K562 (cell line): Measurements from ENCODE around the gene KRTAP5-6. TPM values are rescaled to one million over a fixed set of nuclear protein-coding genes. Genes with fewer than 3 reads are reported as not detected.

ENCODE experiments used
- ATAC-seq: fragments of 200-7000 bp; cut with Tn5 transposase; 3 replicates; pipeline ENCODE4 v1.9.1; 2020; ENCODE audit warnings: moderate library complexity
- BruUV-seq: library from RNA; stranded (reverse); fragments of 400-500 nt; replicated peaks from 2 replicates; lab custom pipeline; 2021; lab: Mats Ljungman, UMichigan
- CTCF ChIA-PET: fragments of 300-600 bp; formaldehyde crosslinking; extraction: SDS; loops from one replicate; lab custom pipeline; 2021; ENCODE audit warnings: low intra/inter-chr PET ratio; lab: Yijun Ruan, JAX
- POLR2A ChIA-PET: fragments of 300-600, 350-650 bp; sonication (Branson Sonifier 250); formaldehyde crosslinking; extraction: SDS; loops from one replicate; lab custom pipeline; 2021; ENCODE audit warnings: antibody characterized with exemption, inconsistent platforms; lab: Yijun Ruan, JAX
- DNase-seq, 4 experiments: peaks; one replicate each; pipeline versions ENCODE4 v3.0.0 to v3.0.0-alpha.2; 2011 to 2018; ENCODE audit warnings: low spot score in 3 of 4, mixed read lengths in 3 of 4; ENCODE audit errors: extremely low read depth in 1 of 4
- FAIRE-seq: peaks from 2 replicates; lab custom pipeline; 2011; peaks lifted over from hg19 to GRCh38; lab: Jason Lieb, UNC
- H2AFZ ChIP-seq: 2 replicates; pipeline ENCODE4 v1.6.0; 2011; ENCODE audit warnings: low read depth, low read length, control low read depth, inconsistent platforms
- H3K27ac ChIP-seq: fragments of 200-600 bp; 3 replicates; pipeline ENCODE4 v1.8.0; 2011; ENCODE audit warnings: low read depth, mild to moderate bottlenecking, control low read depth, inconsistent platforms, low read length, moderate library complexity, mixed read lengths; ENCODE audit errors: extremely low read depth
- H3K27me3 ChIP-seq, 2 experiments: fragments of 300-600 bp in 1 of 2; 2 replicates in 1 of 2; 3 replicates in 1 of 2; pipeline versions ENCODE4 v1.6.0 to v1.8.0; 2011; ENCODE audit warnings: inconsistent platforms in 2 of 2, low read length in 2 of 2, mild to moderate bottlenecking in 1 of 2, mixed read lengths in 1 of 2, moderate library complexity in 1 of 2; ENCODE audit not compliant: control insufficient read depth in 2 of 2, insufficient read depth in 2 of 2
- H3K36me3 ChIP-seq: fragments of 300-600 bp; 3 replicates; pipeline ENCODE4 v1.8.0; 2011; ENCODE audit warnings: mild to moderate bottlenecking, low read length, inconsistent platforms; ENCODE audit not compliant: control insufficient read depth, insufficient read depth
- H3K4me1 ChIP-seq, 2 experiments: fragments of 200-600 bp in 1 of 2; replicated peaks in 1 of 2; 2 replicates in 1 of 2; 3 replicates in 1 of 2; pipeline versions ENCODE4 v1.5.1 to v1.8.0; 2011; ENCODE audit warnings: inconsistent platforms in 2 of 2, low read length in 2 of 2, mild to moderate bottlenecking in 1 of 2, mixed read lengths in 1 of 2, moderate library complexity in 1 of 2; ENCODE audit not compliant: control insufficient read depth in 2 of 2, insufficient read depth in 2 of 2
- H3K4me2 ChIP-seq: 2 replicates; pipeline ENCODE4 v1.6.1; 2011; ENCODE audit warnings: low read length, control low read depth, inconsistent platforms, mixed read lengths; ENCODE audit not compliant: insufficient read depth
- H3K4me3 ChIP-seq: fragments of 200-600 bp; sonication (generic), shearing (Covaris generic); 2 replicates; pipeline ENCODE4 v1.5.1; 2016; ENCODE audit warnings: control low read depth, inconsistent platforms
- H3K79me2 ChIP-seq: fragments of 200-600 bp; 3 replicates; pipeline ENCODE4 v1.8.0; 2011; ENCODE audit warnings: low read length, inconsistent platforms; ENCODE audit not compliant: control insufficient read depth, insufficient read depth
- H3K9ac ChIP-seq, 2 experiments: 2 replicates each; pipeline versions ENCODE4 v1.6.0 to v1.6.1; 2011; ENCODE audit warnings: low read depth in 2 of 2, low read length in 2 of 2, control low read depth in 1 of 2, inconsistent platforms in 1 of 2, mild to moderate bottlenecking in 1 of 2, mixed read lengths in 1 of 2; ENCODE audit not compliant: insufficient read depth in 1 of 2
- H3K9me1 ChIP-seq: one replicate; pipeline ENCODE4 v1.6.0; 2011; ENCODE audit warnings: inconsistent platforms, mild to moderate bottlenecking, low read length, moderate library complexity; ENCODE audit not compliant: control insufficient read depth, insufficient read depth
- H3K9me3 ChIP-seq: replicated peaks from 2 replicates; pipeline ENCODE4 v1.5.1; 2011; ENCODE audit warnings: low read depth, low read length, inconsistent platforms; ENCODE audit not compliant: control insufficient read depth, insufficient read depth
- H4K20me1 ChIP-seq: replicated peaks from 2 replicates; pipeline ENCODE4 v1.6.1; 2011; ENCODE audit warnings: low read length, inconsistent platforms, mixed read lengths; ENCODE audit not compliant: control insufficient read depth, insufficient read depth
- CBX8 ChIP-seq: fragments of 200-600 bp; sonication (generic); IDR thresholded peaks from 2 replicates; pipeline ENCODE4 v1.6.1; 2012; ENCODE audit warnings: borderline replicate concordance, mixed run types, low read depth, mild to moderate bottlenecking, moderate library complexity, mixed read lengths, low read length, control low read depth, inconsistent platforms; ENCODE audit not compliant: poor library complexity, severe bottlenecking; ENCODE audit errors: extremely low read depth
- FOXK1 ChIP-seq: sonication (generic); formaldehyde crosslinking; IDR thresholded peaks from 2 replicates; pipeline ENCODE4 v1.8.0; 2022; ENCODE audit warnings: missing genetic modification reagents, mild to moderate bottlenecking, borderline replicate concordance
- GATA2 ChIP-seq: sonication (generic); formaldehyde crosslinking; IDR thresholded peaks from 2 replicates; pipeline ENCODE4 v1.4.0; 2020; ENCODE audit warnings: mild to moderate bottlenecking, missing genetic modification reagents
- MEF2A ChIP-seq: IDR thresholded peaks from 2 replicates; pipeline ENCODE4 v1.6.1; 2011; ENCODE audit warnings: low read depth, mild to moderate bottlenecking, low read length, moderate library complexity; ENCODE audit not compliant: control insufficient read depth
- NEUROD1 ChIP-seq: fragments of 150-350 bp; IDR thresholded peaks from 2 replicates; pipeline ENCODE4 v1.6.1; 2014; ENCODE audit warnings: borderline replicate concordance, low read length, low read depth; ENCODE audit not compliant: partially characterized antibody
- ZNF347 ChIP-seq: fragments of 450-650 bp; formaldehyde crosslinking; IDR thresholded peaks from 2 replicates; pipeline ENCODE4 v1.4.0; 2020; ENCODE audit warnings: low read depth, mild to moderate bottlenecking, moderate library complexity
- ZNF408 ChIP-seq: fragments of 250-450 bp; sonication (Bioruptor Pico); IDR thresholded peaks from 2 replicates; pipeline ENCODE4 v1.4.0; 2020; ENCODE audit warnings: low read depth, mild to moderate bottlenecking, moderate library complexity
- ZNF778 ChIP-seq: fragments of 450-650 bp; formaldehyde crosslinking; IDR thresholded peaks from 2 replicates; pipeline ENCODE4 v1.4.0; 2020; ENCODE audit warnings: mild to moderate bottlenecking, moderate library complexity
- WGBS: fragments of 100-300 bp; shearing (Covaris generic); methylation state at CpG from one replicate; pipeline ENCODE4 v1.1.6; 2016; ENCODE audit warnings: low coverage, mixed read lengths; ENCODE audit not compliant: insufficient coverage; ENCODE audit errors: missing lambda C conversion rate; 5-methylcytosine and 5-hydroxymethylcytosine counted together
- in situ Hi-C: fragments of 300-500 bp; cut with MboI; formaldehyde crosslinking; loops from 4 replicates; pipeline ENCODE4 v1.15.0; 2018; ENCODE audit warnings: inconsistent platforms, mixed read lengths
- intact Hi-C: fragments of 100-400 bp; cut with micrococcal nuclease; formaldehyde crosslinking; loops from 2 replicates; pipeline ENCODE4 v1.14.2; 2022
- polyA plus RNA-seq, 8 experiments: library from polyadenylated mRNA; depleted of rRNA in 4 of 8; stranded (reverse) in 5 of 8; unstranded in 3 of 8; fragments of >200 nt; fragmentation: Nextera tagmentation in 2 of 8; fragmentation: Illumina TruSeq in 1 of 8; extraction: Ambion mirVana in 2 of 8; extraction: Trizol in 1 of 8; gene quantifications; 2 replicates each; pipeline versions ENCODE4 v1.2.1 to v1.2.3, GENCODE V29; 2011 to 2014; ENCODE audit warnings: inconsistent platforms in 1 of 8, missing spikeins in 1 of 8
- total RNA-seq, 7 experiments: library from RNA; depleted of rRNA in 6 of 7; stranded (reverse); fragments of >200 nt in 6 of 7; fragmentation: Illumina TruSeq in 2 of 7; extraction: Trizol in 2 of 7; gene quantifications; 2 replicates each; pipeline versions ENCODE4 v1.2.1 to v1.2.3, GENCODE V29; 2011 to 2021; ENCODE audit warnings: low replicate concordance in 1 of 7
- TF ChIP-seq, protein P1 (sequence below): IDR thresholded peaks from 3 replicates; pipeline ENCODE4 v1.6.1; 2011; ENCODE audit warnings: borderline replicate concordance, mild to moderate bottlenecking, moderate library complexity; ENCODE audit not compliant: insufficient read length; ENCODE audit errors: extremely low read depth

The KRTAP5-6 gene
- total and polyA plus RNA-seq, 9 of the 15 experiments (the other 6 are each of a cell fraction or from before 2014, with no cell fraction given): not detected

DNA sequence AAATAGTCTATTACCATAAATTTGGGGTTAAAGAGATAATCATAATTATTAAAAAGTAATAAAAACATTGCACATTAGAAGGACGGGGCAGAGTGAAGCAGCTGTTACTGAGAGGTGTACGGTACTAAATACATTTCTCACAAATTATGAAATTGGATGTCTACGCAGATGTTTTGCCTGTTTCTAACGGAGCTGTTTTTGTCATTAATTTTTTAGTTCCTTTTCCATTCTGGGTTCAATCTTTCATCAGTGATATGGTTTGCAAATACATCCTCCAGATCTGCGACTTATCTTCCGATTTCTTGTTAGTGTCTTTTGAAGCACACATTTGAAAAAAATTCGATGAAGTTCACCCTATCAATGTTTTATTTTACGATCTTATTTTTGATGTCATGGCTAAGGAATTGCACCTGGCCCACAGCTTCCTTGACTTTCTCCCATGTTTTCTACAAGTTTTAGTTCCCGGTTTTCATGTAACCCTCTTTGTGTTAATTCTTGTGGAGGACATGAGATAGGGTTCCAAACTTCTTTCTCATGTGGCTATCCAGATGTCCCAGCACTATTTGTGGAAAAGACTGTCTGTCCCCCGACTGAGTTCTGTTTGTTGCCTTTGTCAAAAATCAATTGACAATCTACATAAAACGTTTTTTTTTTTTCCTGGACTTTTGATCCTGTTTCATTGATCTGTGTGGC lies 21.3 kb upstream of the KRTAP5-6 start:
- Histone ChIP-seq H3K9me1 (no peaks in the 10 kb centered on the region), H3K9ac (no peak overlapping the region), H3K27ac (no peak overlapping the region), H3K36me3 (no peaks in the 10 kb centered on the region), H4K20me1 (0 out of 2 replicates have a peak, but pooled peaks cover 5% of the 10 kb centered on the region), H3K4me2 (no peak overlapping the region), H3K4me1 (no peaks in the 10 kb centered on the region), H3K27me3 (peaks cover 27 to 35% of the 10 kb centered on the region in 2 experiments), H3K79me2 (no peaks in the 10 kb centered on the region), H2AFZ (no peak overlapping the region), H3K9me3 (no peaks in the 10 kb centered on the region), H3K4me3 (no peak overlapping the region)
- FAIRE-seq (no peak), ATAC-seq (no peak), DNase-seq (no peak)
- in situ Hi-C loops (loop anchor here (25.0 kb wide), 1 partner anchor 337 kb away; no protein-coding TSS in a partner anchor), intact Hi-C loops (no loop called here)
- no peak for TF ChIP-seq GATA2
- TF ChIP-seq ZNF347 (CRISPR knock-in tag): no peak
- no peak for TF ChIP-seq FOXK1 (CRISPR knock-in tag)
- TF ChIP-seq CBX8: peak; percentile 48
- TF ChIP-seq, protein P1, sequence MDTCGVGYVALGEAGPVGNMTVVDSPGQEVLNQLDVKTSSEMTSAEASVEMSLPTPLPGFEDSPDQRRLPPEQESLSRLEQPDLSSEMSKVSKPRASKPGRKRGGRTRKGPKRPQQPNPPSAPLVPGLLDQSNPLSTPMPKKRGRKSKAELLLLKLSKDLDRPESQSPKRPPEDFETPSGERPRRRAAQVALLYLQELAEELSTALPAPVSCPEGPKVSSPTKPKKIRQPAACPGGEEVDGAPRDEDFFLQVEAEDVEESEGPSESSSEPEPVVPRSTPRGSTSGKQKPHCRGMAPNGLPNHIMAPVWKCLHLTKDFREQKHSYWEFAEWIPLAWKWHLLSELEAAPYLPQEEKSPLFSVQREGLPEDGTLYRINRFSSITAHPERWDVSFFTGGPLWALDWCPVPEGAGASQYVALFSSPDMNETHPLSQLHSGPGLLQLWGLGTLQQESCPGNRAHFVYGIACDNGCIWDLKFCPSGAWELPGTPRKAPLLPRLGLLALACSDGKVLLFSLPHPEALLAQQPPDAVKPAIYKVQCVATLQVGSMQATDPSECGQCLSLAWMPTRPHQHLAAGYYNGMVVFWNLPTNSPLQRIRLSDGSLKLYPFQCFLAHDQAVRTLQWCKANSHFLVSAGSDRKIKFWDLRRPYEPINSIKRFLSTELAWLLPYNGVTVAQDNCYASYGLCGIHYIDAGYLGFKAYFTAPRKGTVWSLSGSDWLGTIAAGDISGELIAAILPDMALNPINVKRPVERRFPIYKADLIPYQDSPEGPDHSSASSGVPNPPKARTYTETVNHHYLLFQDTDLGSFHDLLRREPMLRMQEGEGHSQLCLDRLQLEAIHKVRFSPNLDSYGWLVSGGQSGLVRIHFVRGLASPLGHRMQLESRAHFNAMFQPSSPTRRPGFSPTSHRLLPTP: no peak
- no peak for TF ChIP-seq MEF2A
- no peak for TF ChIP-seq ZNF778 (CRISPR knock-in tag)
- TF ChIP-seq NEUROD1: no peak
- TF ChIP-seq ZNF408: no peak
- ChIA-PET POLR2A (no interaction called here), CTCF (interaction anchor here (0.8 kb wide), 1 partner anchor 23 kb away, joined by 3 read pairs; no protein-coding TSS in a partner anchor)
- 2% methylated on average over 11 of the region's 11 CpGs for WGBS
- no TSS peak for BruUV-seq
